NCI-H524 (cell line): ENCODE results near the gene SWSAP1.
A peak's percentile ranks its signal among the peaks of the same experiment; 100 is the strongest.
"Not testable (repeated sequence)": the region's sequence is repeated elsewhere in the genome, so short reads cannot be mapped to it uniquely, and the experiment has no call there.

Source experiments
- DNase-seq, 2 experiments: peaks; one replicate each; lab custom pipeline; 2025; lab: John Stamatoyannopoulos, UW

SWSAP1 gene

DNA sequence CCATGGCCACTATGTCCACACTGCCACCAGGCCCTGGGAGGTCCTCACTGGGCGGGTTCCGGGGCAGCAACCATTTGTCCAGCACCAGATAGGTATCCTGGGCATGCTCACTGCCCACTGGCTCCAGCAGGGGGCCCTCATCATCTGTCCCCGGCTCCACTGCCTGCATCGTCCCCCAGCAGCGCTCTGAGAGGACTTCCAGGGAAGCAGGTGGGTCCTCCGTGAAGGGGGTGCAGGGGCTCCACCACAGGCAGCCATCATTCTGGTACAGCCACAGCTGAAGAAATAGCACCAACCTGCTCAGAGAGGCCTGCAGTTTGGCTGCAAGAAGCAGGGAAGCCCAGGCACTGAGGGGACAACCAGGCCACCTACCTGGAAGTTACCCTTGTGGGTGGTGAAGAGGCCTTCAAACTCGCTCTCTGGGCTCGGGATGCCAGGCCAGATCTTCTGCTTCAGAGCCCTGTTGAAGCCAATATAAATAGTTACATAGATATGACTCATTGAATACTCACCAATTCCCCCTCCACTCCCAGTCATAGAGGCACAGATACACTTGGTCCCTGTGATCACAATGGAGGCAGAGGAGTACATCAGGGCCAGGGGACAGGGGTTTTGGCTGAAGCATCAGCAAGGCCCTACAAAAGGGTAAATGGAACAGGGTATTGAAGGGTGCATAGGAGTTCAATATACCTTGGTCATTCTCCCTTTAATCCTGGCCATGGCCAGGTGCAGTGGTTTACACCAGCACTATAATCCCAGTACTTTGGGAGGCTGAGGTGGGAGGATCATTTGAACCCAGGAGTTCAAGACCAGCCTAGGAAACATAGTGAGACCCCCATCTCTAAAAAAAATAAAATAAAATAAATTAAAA lies 4.1 kb downstream of the SWSAP1 start:
- DNase-seq = peak; percentile 39 to 79

DNA sequence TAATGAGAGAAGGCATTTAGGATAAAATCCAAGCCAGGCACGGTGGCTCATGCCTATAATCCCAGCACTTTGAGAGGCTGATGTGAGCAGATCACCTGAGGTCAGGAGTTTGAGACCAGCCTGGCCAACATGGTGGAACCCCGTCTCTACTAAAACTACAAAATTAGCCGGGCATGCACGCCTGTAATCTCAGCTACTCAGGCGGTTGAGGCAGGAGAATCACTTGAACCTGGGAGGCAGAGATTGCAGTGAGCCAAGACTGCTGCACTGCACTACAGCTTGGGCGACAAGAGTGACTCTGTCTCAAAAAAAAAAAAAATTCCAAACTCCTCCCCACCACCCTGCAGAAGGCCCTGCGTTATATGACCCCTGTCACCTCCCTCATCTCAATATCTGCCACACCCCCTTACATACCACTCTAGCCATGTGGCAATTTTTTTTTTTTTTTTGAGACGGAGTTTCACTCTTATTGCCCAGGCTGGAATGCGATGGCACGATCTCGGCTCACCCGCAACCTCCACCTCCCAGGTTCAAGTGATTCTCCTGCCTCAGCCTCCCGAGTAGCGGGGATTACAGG lies 4.9 kb downstream of the SWSAP1 start:
- not testable (repeated sequence) for DNase-seq

DNA sequence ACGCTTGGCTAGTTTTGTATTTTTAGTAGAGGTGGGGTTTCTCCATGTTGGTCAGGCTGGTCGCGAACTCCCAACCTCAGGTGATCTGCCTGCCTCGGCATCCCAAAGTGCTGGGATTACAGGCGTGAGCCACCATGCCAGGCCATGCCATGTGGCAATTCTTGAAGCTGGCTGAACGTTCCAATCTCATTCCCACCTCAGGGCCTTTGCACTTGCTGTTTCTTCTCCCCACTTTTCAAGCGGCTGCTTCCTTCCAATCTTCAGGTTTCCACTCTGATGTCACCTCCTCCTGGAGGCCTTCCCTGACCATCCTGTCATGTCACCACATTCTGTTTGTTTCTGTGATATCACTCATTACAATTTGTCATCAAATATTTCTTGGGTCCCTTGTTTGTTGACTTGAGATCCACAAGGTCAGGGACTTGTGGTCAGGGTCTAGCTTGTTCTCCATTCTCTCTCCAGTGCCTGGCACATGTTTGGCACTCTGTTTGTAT lies 5.4 kb downstream of the SWSAP1 start:
- no peak for DNase-seq

DNA sequence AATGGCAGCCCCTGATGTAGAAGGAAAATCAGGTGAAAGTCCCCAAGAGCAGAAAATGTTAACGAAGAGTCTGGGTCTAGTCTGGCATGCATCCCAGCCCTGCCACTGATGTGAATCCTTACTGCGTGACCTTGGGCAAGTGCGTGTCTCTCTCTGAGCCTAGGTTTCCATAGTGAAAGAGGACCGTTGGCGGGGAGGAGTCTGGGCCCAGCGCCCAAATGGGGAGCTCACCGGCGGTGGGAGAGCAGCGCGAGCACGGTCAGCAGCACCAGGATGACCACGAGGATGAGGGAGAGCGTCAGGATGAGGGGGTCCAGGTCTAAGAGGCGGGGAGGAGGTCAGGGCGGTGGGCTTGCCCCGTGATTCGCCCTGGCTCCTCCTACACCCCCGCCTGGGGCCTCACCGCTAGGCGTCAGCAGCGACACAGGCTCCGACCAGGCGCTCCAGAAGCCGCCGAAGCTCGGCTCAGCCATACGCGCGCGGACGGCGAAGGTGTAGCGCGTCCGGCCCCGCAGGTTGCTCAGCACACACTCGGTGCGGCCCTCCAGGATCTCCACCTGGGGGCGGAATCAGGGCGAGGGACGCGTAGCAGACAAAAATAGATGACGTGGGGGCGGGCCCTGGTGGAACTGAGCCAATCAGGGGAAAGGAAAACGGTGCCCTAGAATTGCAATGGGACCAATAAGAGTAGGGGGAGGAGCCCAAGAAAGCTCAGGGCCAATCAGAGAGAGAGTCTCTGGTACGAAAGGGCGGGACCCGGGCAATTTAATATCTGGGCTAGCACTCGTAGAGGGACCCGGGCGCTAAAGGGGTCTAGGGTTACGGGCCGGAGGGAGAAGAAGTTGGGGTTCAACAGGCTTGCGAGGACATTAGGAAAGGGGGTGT lies 6.4 kb downstream of the SWSAP1 start:
- peak; percentile 99 to 100 for DNase-seq

DNA sequence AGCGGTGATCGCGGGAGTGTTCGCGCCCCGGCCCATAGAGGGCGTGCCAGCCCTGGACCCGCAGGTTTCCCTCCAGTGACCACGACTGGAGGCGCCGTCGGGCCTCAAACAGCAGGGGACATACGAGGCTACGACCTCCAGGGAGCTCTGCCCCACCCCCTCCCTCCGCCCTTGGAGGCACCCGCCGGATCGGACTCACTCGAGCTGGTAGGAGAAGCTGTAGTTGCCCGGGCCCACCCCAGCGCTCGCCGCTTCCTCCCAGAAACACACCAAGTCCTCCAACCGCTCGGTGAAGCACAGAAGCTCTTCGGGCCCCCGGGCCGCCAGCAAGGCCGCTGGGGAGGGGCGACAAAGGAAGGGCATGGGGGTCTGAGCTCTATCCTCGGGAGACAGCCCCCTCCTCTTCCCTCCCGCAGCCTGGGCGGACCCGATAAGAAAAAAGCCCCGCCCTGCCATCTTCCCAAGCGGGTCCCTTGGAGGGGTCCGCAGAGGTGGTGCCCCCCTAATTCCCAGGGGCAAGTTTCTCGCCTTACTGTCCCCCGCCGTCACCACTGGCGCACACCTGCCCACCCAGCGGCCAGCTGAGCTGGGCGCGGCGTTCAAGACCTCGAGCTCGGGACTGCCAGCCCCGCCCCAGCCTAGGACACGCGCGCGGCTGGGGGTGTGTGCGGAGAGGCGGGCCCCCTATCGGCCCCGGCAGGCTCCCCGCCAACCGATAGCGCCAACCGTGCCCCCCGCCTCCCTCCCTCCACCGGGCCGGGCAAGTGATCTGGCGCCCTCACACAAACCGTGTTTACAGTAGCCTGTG lies 8.6 kb downstream of the SWSAP1 start:
- DNase-seq = peak in 1 of 2 experiments; percentile 30

DNA sequence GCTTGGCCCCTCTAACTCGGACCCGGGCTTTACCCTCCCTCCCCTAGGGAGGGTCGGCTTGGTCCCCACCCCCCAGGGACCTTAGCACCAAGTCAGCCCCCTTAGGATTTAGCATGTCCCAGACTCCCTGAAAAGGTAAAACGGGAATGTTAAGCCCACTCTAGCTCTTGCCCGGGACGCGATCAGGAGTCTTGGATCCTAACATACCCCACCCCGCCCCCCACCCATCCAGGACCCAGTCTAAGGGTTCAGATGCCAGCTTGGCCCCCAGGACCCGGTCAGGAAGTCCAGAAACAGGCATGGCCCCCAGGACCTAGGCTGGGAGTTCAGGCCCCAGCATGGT lies 9.2 kb downstream of the SWSAP1 start:
- no peak for DNase-seq

DNA sequence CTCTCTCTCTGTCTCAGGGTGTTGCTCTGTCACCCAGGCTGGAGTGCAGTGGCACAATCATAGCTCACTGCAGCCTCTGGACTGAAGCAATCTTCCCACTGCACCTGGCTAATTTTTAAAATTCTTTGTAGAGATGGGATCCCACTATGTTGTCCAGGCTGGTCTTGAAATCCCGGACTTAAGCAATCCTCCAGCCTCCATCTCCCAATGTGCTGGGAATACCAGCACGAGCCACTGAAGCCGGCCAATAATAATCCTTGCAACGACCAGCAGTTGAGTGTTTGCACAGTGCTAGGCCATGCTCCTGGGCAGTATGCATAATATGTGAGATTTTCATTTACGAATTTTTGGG lies 10.3 kb downstream of the SWSAP1 start:
- DNase-seq = no peak

DNA sequence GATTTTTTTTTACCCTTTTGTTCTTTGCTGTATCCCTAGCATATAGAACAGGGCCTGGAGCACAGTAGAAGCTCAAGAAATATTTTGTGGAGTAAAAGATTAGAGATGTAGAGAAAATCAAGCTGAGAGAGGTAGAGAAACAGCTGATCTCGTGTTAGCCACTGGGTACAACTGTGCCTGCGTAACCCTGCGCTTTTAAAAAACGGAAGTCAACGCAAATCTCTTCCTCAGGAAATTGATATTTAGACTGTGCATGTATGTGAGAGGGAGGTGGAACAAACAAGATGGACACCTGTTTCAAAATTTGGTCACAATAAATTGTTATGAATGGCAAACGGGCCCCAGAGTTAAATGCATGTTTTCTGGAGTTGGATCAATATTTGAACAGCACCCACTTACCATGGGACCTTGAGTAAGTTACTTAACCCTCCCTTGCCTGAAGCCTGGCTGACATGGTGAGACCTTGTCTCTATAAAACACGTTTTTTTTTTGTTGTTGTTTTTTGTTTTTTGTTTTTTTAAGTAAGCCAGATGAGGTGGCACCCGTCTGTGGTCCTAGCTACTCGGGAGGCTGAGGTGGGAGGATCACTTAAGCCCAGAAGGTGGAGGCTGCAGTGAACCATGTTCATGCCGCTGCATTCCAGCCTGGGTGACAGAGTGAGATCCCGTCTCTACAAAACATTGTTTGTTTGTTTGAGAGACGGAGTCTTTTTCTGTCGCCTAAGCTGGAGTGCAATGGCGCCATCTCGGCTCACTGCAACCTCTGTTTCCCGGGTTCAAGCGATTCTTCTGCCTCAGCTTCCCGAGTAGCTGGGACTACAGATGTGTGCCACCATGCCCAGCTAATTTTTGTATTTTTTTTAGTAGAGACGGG lies 12.9 kb downstream of the SWSAP1 start:
- no peak for DNase-seq

DNA sequence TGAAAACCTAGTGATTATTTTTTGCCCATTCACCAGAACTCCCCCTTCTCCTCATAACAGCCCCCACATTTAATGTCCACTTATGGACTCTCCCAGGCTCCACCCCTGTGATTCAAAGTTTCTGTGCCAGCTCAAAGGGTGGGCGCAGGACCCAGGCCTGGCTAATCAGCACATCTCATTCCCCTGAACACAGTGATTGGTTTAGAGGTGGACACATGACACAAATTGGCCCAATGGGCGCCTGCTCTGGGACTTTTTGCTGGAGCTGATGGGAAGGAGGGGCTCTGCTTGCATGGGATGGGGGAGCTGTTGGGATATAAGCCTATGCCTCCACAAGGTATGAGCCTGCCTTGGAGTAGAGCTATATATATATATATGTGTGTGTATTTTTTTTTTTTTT lies 15.9 kb downstream of the SWSAP1 start:
- no peak for DNase-seq

DNA sequence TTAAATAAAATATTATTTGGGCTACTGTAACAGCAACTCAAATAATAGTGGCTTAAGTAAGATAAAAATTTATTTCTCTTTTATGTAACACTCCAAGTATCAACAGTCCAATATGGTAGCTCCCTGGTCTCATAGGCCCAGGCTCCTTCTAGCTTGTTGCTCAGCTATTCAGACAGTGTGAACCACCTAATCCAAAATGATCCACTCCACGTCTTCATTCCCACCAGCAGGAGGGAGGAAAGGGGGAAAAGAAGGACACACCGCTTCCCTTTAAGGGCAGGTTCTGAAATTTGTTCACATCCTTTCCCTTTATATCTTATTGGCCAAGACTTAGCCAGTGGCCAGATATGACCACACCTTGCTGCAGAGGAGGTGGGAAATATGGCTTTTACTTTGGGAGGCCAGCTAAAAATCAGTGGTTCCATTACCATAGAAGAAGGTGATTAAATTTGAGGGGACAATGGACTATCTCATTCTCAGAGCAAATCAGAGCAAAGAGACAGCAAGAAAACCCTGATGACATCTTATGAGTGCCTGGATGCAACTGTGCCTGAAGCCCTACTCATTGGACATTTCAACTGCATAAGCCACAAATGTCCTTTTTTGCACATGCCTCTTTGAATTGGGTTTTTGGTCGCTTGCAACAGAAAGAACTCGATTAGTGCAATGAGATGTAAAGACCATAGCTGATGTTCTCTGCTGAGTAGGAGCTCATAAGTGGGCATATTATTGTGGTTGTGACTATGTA lies 16.6 kb downstream of the SWSAP1 start:
- DNase-seq = no peak

DNA sequence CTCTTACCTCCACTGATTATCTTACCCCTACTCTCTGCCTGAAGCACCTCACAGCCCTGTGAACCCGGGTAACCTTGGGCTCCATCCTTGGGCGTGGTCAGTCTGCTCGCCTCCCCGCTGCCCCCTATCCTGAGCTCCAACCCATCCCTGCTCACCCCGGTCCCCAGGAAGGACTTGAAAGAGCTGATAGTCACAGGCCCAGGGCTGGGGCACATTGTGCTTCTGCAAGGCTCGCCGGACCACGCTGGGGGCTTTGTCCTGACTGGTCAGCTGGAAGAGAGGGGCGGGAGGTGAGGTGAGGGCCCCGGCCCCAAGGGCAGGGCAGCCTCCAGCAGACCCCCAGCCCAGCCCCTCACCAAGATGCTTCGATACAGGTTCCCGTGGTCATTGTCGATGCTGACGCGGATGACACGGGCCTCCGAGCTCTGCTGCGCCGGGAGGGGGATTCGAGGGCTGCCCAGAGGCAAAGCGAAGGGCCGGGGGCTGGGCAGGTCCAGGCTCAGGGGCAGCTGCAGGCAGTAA lies 22.7 kb downstream of the SWSAP1 start:
- no peak for DNase-seq

DNA sequence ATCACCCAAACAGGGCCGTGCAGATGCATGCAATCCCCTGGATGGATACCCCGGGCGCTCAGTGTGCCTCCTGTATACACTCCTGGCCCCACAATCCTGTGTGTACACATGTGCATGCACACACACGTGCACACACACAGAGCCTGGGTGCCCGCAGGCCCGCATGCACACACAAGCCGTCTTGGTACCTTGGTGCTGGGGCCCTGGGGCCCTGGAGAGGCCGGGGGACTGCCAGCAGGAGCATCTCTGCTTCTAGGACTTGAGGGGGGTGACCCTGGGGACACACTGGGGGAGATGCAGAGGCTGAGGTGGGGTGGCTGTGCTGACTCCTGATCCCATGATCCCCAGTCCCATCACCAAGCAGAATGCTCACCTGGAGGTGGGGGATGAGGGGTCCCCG lies 25.2 kb downstream of the SWSAP1 start:
- DNase-seq = no peak

DNA sequence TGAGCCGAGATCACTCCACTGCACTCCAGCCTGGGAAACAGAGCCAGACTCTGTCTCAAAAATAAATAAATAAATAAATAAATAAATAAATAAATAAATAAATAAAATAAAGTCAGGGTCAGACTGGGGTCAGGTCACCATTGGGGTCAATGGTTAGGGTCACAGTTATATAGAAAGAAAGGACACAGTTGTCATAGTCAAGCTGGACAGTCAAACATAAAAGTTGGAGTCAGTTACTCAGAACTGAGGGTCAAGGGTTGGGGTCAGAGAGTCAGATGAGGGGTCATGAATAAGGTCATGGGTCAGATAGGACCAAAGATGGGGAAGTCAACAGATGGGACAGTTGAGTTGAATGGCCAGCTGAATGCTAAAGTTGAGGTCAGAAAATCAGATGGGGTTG lies 26.3 kb downstream of the SWSAP1 start:
- no peak for DNase-seq

DNA sequence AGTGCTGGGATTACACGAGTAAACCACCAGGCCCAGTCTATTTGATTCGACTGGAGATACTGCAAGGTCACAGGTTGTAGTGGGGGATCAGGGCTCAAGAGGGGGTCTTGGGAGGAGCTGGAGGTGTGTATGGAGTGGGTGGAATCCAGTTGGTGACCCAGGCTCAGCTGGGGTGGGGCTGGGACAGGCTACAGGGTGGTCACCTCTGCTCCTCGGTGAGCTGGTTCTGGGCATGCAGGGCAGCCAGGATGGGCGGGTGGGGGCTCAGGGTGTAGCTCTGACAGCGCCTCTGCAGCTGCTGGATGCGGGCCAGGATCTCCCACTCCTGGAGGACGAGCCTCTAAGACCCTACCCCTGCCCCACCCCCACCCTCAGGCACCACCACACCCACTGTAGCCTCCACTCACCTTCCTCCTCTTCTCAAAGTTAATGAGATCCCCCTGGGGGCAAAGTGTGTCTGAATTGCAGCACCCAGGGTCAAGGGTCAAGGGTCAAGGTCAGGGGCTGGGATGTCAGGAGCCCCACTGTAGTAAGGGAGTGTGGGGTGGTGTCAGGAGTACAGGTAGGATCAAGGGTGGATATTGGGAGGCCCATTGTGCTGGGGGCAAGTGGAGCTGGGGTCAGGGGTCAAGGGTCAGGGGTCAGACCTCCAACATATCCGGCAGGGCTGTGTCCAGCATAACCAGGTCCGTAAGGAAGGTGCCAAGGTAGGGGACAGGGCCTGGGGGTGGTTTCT lies 27.5 kb downstream of the SWSAP1 start:
- DNase-seq = no peak

DNA sequence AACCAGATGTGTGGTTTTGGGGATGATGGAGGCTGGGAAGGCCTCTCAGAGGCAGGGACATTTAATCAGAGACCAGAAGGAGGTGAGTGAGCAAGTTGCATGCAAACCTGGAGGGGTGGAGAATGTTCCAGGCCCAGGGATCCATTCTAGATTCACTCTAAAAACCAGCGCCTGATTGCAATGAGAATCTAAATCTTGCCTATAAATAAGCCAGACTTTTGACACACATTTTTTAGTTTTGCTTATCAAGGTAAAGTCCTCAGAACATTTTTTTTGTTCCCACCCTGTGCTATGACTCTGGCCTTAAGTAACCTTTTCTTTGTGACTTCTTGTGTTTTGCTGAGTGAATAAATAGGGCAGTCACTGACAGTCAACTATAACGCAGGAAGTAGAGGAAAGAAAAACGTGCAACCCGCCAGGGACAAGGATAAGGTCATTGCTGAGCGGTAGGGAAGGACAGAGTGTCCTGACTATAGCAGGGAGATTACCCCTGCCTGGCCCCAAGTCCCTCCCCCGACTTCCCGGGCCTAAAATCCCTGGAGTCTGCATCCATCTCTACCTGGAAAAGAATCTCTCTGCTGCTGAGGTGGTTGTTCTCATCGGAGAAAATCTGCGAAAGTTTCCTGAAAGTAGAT lies 30.2 kb downstream of the SWSAP1 start:
- DNase-seq = no peak

DNA sequence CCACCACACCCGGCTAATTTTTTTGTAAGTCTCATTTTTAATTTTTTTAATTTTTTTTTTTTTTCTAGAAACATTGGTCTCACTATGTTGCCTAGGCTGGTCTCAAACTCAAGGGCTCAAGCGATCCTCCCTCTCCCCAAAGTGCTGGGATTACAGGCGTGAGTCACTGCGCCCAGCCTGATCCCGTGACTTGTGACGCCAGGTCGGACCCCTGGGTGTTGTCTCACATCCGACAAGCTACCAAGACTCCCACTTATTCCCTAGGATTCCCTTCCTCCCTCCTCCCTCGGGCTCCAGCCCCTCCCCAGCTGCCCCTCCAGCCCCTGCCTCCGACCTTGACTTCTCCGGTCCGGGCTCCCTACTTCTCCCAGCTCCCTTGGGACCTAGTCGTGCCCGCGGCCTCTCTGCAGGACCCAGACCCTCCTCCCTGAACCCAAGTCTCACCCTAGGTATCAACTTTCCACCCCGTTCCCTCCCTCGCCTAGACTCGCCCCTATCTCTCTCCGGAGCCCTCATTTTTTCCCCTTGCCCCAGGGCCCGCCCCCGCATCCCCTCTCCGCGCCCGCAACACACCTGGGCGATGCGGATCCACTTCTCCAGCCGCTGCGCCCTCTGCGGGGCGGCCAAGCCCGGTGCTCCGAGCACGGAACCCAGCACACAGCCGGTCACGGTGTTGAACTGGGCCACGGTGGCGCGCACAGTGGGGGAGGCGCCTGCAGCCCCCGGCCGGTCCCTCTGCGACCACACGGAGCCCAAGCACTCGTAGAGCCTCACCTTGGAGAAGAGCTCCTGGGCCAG lies 31.6 kb downstream of the SWSAP1 start:
- no peak for DNase-seq

DNA sequence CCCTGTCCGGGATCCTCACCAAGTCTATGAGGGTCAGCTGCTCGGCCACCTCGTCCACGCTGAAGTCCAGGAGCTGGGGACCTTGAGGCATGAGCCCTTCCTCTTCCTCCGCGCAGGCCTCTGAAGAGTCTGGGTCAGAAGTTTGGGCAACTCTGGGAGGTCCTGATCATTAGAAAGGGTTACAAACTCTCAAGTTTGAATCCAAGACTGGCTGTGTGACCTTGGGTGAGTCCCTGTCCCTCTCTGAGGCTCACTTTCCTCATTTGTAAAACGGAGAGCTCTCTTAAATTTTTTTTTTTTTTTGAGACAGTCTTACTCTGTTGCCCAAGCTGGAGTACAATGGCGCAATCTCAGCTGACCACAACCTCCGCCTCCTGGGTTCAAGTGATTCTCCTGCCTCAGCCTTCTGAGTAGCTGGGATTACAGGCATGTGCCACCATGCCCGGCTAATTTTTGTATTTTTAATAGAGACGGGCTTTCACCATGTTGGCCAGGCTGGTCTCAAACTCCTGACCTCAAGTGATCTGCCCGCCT lies 32.3 kb downstream of the SWSAP1 start:
- not testable (repeated sequence) for DNase-seq

DNA sequence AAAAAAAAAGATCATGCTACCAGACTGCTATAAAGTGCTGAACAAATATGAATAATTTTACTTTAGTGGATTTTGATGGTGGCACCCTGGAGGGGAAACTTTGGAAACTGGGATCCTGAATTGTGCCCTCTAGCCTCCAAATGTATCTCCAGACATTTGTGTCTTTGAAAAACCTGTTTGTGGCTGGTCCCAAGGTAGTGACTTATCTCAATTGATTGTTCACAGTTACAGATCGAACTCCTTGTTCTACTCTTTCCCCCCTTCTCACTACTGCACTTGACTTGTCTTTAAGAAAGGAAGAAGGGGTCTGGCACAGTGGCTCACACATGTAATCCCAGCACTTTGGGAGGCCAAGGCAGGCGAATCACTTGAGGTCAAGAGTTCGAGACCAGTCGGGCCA lies 34.1 kb downstream of the SWSAP1 start:
- DNase-seq = no peak
